Stimulated activated CD4-positive, alpha-beta T cell treated with anti-CD3 and anti-CD28 coated beads, Interleukin-1b, Interleukin-23, amount 100 ng/mL, for 24 hours (primary cell): ENCODE results near the gene RASAL2.
"Not testable (repeated sequence)": the region's sequence is repeated elsewhere in the genome, so short reads cannot be mapped to it uniquely, and the experiment has no call there.

Experiments used
- DNase-seq, 4 experiments: peaks; one replicate each; pipeline ENCODE4 v3.0.0-alpha.2; 2020; ENCODE audit warnings: low read depth in 4 of 4, low spot score in 1 of 4

Gene RASAL2

DNA sequence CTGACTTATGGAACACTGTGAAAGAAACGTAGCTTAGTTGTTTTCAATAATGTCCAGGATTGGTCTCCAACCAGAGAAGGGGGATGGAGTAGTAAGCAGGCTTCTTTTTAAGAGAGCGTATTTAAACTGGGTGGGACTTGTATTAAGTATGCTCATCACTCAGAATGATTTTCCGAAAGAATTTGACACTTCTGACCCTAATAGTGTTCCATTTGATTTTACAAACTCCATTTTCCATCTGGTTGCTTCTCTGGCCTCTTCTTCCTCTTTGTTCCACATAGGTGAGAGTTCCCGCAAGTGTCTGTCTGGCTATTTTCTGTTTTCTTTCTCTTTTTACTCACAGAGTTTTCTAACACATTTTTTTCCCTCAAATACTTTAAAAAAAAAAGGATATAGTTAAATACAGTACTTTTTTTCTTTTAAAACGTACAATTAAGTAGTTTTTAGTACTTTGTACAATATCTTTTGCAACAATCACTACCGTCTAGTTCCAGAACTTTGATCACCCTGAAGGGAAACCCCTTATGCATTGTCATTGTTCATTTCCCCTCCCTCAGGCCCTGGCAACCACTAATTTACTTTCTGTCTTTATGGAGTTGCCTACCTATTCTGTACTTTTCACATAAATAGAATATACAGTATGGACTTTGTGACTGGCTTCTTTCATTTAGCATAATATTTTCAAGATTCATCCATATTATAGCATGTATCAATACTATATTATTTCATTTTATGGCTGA lies 67.0 kb downstream of the RASAL2 start:
- DNase-seq = no peak

DNA sequence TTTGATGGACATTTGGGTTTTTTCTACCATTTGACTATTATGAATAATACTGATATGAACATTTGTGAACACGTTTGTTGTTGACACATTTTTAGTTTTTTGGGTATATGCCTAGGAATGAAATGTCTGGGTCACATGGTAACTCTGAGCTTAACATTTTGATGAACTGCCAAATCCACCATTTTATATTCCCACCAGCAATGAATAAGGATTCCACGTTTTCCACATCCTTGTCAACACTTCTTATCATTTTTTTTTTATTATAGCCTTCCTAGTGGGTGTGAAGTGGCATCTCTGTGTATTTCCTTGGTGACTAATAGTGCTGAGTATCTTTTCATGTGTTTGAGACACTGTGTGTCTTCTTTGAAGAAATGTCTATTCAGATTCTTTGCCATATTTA lies 67.6 kb downstream of the RASAL2 start:
- DNase-seq = no peak

GRCh38 chr1:178165196-178165595 lies 71.3 kb downstream of the RASAL2 start:
- no peak for DNase-seq

DNA sequence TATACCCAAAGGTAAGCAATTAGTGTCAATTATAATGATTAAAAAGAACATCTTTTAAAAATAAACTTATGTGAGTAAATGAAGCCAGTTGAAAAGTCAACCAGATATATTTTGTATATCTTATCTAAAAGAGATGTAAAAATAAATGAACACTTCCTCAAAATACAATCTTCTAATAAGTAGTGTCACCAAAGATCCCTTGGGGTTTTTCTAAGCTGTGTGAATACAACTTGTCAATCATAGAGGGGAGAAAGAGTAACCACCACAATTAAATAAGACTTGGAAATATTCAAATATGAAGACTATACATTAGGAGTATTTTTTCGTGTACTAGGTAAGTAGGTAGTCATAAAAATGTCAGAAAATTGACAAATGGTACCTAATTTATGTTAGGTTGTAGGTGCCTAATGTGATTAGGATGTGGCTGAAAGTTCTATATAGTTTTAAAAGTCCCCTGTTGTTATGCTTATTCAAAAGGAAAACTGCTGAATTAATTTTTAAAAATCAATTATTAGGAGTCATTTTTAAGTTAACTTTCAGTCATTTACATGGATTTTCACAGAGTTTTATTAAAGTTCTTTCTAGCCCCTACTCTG lies 72.6 kb downstream of the RASAL2 start:
- DNase-seq = no peak

DNA sequence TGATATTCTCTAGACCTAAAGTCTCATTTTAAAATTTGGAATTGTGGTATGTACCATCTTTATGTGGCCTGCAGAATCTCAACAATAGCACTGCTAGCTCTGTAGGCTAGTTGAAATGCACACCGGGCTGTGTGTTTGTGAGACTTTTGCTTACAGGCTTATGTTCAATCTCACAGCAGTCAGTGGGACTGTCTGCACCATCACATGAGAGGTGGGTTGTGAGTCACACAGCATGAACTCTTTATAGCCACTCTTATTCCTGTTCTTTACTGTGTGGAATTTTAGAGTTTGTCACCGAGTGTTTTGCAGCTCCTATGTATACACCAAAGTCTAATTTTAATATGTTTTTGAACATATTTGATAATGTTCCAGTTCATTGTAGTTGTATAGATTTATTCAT lies 74.6 kb downstream of the RASAL2 start:
- DNase-seq = no peak

GRCh38 chr1:178169649-178170048 lies 75.7 kb downstream of the RASAL2 start:
- DNase-seq = no peak

DNA sequence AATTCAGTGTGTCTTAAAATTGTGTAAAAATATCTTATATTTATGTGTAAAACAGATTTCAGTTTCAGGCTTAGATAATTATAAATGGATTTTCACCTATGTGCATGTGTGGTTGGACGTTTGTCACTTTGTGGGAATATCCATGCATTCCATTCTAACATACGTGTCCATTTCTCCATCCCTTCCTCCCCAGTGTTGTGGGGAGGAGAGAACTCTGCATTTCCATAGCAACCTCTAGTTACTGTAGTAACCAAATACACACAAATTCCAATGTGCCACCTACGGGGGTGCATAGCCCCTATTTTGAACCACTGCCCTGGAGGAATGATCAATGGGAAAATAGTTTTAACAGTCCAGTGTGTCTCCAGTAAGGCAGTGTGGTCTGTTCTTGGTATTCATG lies 79.0 kb downstream of the RASAL2 start:
- DNase-seq = no peak

GRCh38 chr1:178174539-178174938 lies 80.6 kb downstream of the RASAL2 start:
- no peak for DNase-seq

DNA sequence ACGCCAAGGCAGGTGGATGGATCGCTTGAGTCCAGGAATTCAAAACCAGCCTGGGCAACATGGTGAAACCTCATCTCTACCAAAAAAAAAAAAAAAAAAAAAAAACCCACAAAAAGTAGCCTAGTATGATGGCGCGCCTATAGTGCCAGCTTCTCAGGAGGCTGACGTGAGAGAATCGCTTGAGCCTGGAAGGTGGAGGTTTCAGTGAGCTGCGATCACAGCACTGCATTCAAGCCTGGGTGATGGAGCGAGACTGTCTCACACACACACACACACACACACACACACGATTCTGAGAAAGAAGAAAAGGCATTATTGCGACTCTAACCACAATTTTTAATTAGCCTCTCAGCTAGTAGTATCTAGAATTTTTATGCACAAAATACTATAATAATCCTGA lies 86.5 kb downstream of the RASAL2 start:
- DNase-seq = no peak

DNA sequence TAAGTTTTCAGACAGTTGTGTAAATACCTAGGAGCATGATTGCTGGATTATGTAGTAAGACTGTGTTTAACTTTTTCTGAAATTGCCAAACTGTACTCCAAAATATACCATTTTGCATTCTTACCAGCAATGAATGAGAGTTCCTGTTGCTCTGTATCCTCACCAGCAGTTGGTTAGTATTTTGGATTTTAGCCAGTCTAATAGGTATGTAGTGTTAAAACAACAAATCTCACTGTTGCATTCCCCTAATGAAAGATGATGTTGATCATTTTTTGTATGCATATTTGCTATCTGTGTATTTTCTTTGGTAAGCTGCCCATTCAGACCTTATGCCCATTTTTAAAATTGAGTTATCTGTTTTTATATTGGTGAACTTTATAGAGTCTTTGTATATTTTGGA lies 89.9 kb downstream of the RASAL2 start:
- no peak for DNase-seq

GRCh38 chr1:178188306-178188705 lies 94.4 kb downstream of the RASAL2 start:
- no peak for DNase-seq

DNA sequence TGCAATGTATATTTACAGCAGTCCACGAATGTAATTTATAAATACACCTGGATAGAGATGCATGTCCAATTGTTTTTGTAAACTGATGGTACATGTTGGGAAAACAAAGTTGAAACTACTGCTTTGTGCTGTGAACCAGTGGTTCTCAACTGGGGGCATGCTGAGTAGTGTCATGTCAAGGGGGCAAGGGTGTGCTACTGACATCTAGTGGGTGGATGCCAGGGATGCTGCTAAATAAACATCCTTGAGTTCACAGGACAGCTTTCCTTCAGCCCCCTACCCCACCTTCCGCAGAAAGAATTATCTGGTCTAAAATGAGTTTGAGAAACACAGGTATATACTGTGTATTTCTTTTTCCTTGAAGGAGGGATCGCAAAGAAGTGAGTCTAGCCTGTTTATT lies 95.9 kb downstream of the RASAL2 start:
- DNase-seq = no peak

GRCh38 chr1:178190881-178191280 lies 97.0 kb downstream of the RASAL2 start:
- no peak for DNase-seq

DNA sequence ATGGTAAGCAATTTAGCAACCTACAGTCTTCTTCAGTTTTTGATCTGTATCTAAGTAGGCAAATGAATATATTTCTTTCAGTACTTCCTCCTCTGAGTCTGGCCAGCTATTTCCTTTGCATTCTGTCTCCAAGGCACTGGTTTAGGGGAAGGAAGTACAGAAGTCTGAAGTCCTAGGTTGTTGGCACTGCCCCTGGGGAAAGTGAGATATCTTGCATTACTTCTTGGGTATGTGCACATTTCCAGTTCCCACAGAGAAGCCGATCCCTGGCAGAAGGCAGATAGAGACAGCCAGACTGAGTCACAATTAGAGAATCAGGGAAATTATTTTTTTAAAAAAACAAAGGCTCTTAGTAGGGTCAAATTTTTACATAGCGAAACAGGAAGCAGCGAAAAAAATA lies 98.8 kb downstream of the RASAL2 start:
- DNase-seq = no peak

DNA sequence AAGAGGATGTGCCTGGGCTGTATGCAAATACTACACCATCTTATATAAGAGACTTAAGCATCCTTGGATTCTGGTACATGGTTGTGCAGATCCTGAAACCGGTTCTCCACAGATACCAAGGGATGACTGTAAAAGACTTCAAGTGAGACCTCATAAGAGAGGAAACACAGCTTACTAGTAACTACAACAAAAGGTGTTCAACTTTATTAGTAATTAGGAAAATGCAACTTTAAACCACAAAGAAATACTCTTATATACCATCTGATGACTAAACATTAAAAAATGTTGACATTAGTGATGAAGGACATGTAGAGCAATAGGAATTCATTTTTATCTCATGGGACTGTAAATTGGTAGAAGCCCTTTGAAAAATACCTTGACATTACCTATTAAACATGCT lies 102.7 kb downstream of the RASAL2 start:
- no peak for DNase-seq

- DNase-seq = not testable (repeated sequence)
Observed at GRCh38 chr1:178202095-178202494, 108.2 kb downstream of the RASAL2 start.

DNA sequence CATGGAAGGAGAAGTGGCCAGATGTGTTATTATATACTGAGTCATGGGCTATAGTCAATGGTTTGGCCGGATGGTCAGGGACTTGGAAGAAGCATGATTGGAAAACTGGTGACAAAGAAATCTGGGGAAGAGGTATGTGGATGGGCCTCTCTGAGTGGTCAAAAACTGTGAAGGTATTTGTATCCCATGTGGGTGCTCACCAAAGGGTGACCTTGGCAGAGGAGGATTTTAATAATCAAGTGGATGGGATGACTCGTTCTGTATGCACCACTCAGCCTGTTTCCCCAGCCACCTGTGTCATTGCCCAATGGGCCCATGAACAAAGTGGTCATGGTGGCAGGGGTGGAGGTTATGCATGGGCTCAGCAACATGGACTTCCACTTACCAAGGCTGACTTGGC lies 108.6 kb downstream of the RASAL2 start:
- not testable (repeated sequence) for DNase-seq

GRCh38 chr1:178208269-178208856 lies 114.5 kb downstream of the RASAL2 start:
- not testable (repeated sequence) for DNase-seq

DNA sequence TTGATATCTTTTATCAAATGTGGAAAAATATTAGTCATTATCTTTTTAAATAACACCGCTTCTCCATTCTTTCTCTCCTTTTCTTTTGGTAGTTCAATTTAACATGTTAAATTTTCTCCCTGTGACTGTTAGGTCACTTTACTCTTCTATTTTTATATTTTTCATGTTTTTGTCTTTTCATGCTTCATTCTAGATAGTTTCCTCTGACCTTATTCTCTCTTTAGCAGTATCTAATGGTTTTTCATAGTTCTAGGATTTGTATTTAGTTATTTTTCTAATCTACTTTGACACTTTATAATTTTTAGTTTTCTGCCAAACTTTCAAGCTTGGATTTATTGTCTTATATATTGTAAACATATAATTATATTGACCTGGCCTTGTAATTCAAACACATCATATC lies 116.0 kb downstream of the RASAL2 start:
- DNase-seq = no peak

DNA sequence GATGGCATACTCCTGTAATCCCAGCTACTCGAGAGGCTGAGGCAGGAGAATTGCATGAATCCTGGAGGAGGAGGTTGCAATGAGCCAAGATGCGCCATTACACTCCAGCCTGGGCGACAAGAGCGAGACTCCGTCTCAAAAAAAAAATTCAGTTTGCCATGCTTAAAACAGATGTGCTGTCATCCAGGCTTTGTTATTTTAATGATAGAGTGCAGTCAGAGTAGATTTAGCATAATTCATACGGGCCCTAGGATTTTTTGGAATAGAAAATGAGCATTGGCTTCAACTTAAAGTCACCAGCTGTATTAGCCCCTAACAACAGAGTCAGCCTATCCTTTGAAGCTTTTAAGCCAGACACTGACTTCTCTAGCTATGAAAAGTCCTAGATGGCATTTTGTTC lies 124.6 kb downstream of the RASAL2 start:
- DNase-seq = no peak

DNA sequence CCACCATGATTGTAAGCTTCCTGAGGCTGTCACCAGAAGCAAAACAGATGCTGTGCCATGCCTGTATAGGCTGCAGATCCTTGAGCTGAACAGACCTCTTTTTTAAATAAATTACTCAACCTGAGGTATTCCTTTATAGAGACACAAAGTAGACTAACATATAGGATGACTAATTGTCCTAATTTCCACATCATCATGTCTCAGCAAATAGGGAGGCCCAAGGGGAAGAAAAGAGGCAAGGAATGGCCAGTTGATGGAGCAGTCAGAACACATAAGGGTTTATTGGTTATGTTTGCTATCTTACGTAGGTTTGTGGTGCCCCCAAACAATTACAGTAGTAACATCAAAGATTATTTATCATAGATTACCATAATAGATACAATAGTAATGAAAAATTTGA lies 126.2 kb downstream of the RASAL2 start:
- DNase-seq = no peak

GRCh38 chr1:178223289-178223688 lies 129.4 kb downstream of the RASAL2 start:
- DNase-seq = no peak

DNA sequence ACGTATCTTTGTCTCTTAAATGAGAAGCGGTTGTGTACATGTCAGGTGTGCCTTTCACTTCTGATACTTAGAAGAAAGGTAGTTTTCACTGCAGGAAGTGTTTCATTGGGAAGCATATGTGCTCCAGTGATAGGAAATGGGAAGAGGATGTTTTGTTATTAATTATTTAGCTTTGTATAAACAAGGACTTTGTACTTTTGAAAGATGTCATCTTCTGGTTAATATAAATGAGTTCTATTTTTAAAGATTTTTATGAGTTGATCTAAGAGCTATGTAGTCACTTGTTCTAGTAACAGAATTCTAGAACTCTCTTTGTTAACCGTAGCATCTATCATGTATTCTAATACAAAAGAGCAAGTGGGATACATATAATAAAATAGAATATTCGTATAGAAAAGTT lies 130.5 kb downstream of the RASAL2 start:
- no peak for DNase-seq
